Endothelial cell of umbilical vein (primary cell): Measurements from ENCODE around the gene VIT.

Experiments
- EZH2 ChIP-seq: IDR thresholded peaks from 2 replicates; pipeline ENCODE4 v1.6.1; 2012; ENCODE audit warnings: borderline replicate concordance, low read depth, mild to moderate bottlenecking, moderate library complexity, low read length, inconsistent platforms; ENCODE audit not compliant: severe bottlenecking
- FOS ChIP-seq: IDR thresholded peaks from 2 replicates; pipeline ENCODE4 v1.6.1; 2011; ENCODE audit warnings: mild to moderate bottlenecking, low read length, moderate library complexity, borderline replicate concordance; ENCODE audit not compliant: insufficient read depth
- GATA2 ChIP-seq: IDR thresholded peaks from 2 replicates; pipeline ENCODE4 v1.7.0; 2011; ENCODE audit warnings: low read depth, mild to moderate bottlenecking, moderate library complexity, mixed read lengths, low read length; ENCODE audit not compliant: insufficient read length, insufficient read depth
- JUN ChIP-seq: IDR thresholded peaks from 2 replicates; pipeline ENCODE4 v1.6.1; 2011; ENCODE audit warnings: borderline replicate concordance, low read depth; ENCODE audit not compliant: insufficient read length, insufficient read depth
- MYC ChIP-seq: IDR thresholded peaks from one replicate; pipeline ENCODE4 v1.6.1; 2011; ENCODE audit warnings: mild to moderate bottlenecking, low read depth, low read length
- POLR2A ChIP-seq: IDR thresholded peaks from 2 replicates; pipeline ENCODE4 v1.6.1; 2012; ENCODE audit warnings: low read depth, mild to moderate bottlenecking, control low read depth, low read length
- POLR2AphosphoS5 ChIP-seq: IDR thresholded peaks from 2 replicates; pipeline ENCODE4 v1.6.1; 2012; ENCODE audit warnings: low read depth, mild to moderate bottlenecking, control low read depth, low read length, moderate library complexity; ENCODE audit not compliant: insufficient read depth
- TF ChIP-seq, protein P1 (sequence below), 2 donors: IDR thresholded peaks; 1 replicate in 1 of 2; 2 replicates in 1 of 2; pipeline ENCODE4 v1.5.1; 2011; ENCODE audit warnings: low read length in 2 of 2, mild to moderate bottlenecking in 2 of 2, moderate library complexity in 2 of 2, control low read depth in 1 of 2, inconsistent platforms in 1 of 2, low read depth in 1 of 2; ENCODE audit not compliant: insufficient read depth in 1 of 2; ENCODE audit errors: extremely low read depth in 1 of 2
- TF ChIP-seq, protein P2 (sequence below): IDR thresholded peaks from 2 replicates; pipeline ENCODE4 v1.6.1; 2011; ENCODE audit not compliant: insufficient read depth, insufficient read length

DNA sequence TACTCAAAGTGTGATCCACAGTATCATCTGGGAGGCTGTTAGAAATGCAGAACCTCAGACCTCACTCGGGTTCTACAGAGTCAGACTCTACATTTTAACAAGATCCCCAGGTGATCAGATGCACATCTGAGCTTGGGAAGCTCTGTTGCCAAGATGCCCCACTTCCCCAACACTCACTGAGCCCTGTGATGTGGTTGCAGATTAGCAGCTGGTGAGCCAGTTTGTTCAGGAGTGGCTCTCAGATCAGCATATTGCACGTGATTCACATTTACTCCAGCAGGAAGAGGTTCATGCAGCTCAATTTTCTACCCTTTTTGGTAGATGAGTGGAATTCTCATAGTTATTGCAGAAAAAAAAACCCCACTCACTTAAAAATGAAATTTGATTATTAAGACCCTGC is 96.4 kb downstream of the VIT start:
- TF ChIP-seq, protein P1, sequence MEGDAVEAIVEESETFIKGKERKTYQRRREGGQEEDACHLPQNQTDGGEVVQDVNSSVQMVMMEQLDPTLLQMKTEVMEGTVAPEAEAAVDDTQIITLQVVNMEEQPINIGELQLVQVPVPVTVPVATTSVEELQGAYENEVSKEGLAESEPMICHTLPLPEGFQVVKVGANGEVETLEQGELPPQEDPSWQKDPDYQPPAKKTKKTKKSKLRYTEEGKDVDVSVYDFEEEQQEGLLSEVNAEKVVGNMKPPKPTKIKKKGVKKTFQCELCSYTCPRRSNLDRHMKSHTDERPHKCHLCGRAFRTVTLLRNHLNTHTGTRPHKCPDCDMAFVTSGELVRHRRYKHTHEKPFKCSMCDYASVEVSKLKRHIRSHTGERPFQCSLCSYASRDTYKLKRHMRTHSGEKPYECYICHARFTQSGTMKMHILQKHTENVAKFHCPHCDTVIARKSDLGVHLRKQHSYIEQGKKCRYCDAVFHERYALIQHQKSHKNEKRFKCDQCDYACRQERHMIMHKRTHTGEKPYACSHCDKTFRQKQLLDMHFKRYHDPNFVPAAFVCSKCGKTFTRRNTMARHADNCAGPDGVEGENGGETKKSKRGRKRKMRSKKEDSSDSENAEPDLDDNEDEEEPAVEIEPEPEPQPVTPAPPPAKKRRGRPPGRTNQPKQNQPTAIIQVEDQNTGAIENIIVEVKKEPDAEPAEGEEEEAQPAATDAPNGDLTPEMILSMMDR (IDR thresholded peaks at IDR 0.05; ENCODE audit: extremely low read depth in 1 of 2, insufficient read depth in 1 of 2, low read depth in 1 of 2, low read length in 2 of 2): no peak
- TF ChIP-seq POLR2A (no peak), FOS (no peak), JUN (no peak), EZH2 (no peak), POLR2AphosphoS5 (no peak), GATA2 (no peak), MYC (no peak)
- TF ChIP-seq, protein P2, sequence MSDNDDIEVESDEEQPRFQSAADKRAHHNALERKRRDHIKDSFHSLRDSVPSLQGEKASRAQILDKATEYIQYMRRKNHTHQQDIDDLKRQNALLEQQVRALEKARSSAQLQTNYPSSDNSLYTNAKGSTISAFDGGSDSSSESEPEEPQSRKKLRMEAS: no peak
